H1 (cell line): ENCODE data around the gene FAM131A. TPM values are rescaled to one million over a fixed set of nuclear protein-coding genes. Genes with fewer than 3 reads are reported as not detected.

Experiments
- CTCF ChIA-PET: fragments of 300-600 bp; sonication (Branson Sonifier 250); formaldehyde crosslinking; loops from one replicate; lab custom pipeline; 2021; ENCODE audit not compliant: partially characterized antibody; lab: Charles Lee
- POLR2A ChIA-PET: fragments of 300-600 bp; sonication (Branson Sonifier 250); formaldehyde crosslinking; loops from one replicate; lab custom pipeline; 2021; ENCODE audit warnings: inconsistent platforms; ENCODE audit not compliant: partially characterized antibody; lab: Charles Lee
- DNase-seq, 2 experiments: peaks; one replicate each; pipeline versions ENCODE4 v3.0.0 to v3.0.0-alpha.2; 2010 to 2022; ENCODE audit warnings: low spot score in 2 of 2, low read depth in 1 of 2, mixed read lengths in 1 of 2
- FAIRE-seq: peaks from 2 replicates; lab custom pipeline; 2011; peaks lifted over from hg19 to GRCh38; lab: Jason Lieb, UNC
- H2AFZ ChIP-seq: 2 replicates; pipeline ENCODE4 v1.8.1; 2012; ENCODE audit warnings: low read length, inconsistent platforms
- H2AK5ac ChIP-seq: 2 replicates; pipeline ENCODE4 v1.6.1; 2013; ENCODE audit warnings: low read depth, low read length
- H2BK120ac ChIP-seq: replicated peaks from 2 replicates; pipeline ENCODE3; 2013; ENCODE audit warnings: low read depth, low read length, inconsistent platforms
- H2BK12ac ChIP-seq: 2 replicates; pipeline ENCODE4 v1.6.1; 2013; ENCODE audit warnings: low read depth, low read length
- H2BK15ac ChIP-seq: 2 replicates; pipeline ENCODE4 v1.6.1; 2013; ENCODE audit warnings: low read length
- H2BK20ac ChIP-seq: 2 replicates; pipeline ENCODE4 v1.6.1; 2013; ENCODE audit warnings: low read length
- H2BK5ac ChIP-seq: 2 replicates; pipeline ENCODE4 v1.6.1; 2013; ENCODE audit warnings: low read depth, low read length
- H3K14ac ChIP-seq: 2 replicates; pipeline ENCODE4 v1.6.1; 2013; ENCODE audit warnings: inconsistent platforms; ENCODE audit not compliant: insufficient read length
- H3K18ac ChIP-seq: 2 replicates; pipeline ENCODE4 v1.6.1; 2013; ENCODE audit warnings: low read length; ENCODE audit errors: extremely low read depth
- H3K23ac ChIP-seq: 2 replicates; pipeline ENCODE4 v1.6.1; 2013; ENCODE audit warnings: inconsistent platforms; ENCODE audit not compliant: insufficient read length
- H3K23me2 ChIP-seq: 2 replicates; pipeline ENCODE4 v1.6.1; 2013; ENCODE audit warnings: low read depth, low read length
- H3K27ac ChIP-seq: 2 replicates; pipeline ENCODE4 v1.6.1; 2011; ENCODE audit warnings: low read depth, low read length, inconsistent platforms
- H3K27me3 ChIP-seq, 4 experiments: replicated peaks in 1 of 4; 1 replicate in 1 of 4; 2 replicates in 3 of 4; pipeline versions ENCODE4 v1.6.1 to v1.8.1; 2011 to 2013; ENCODE audit warnings: low read length in 3 of 4, mild to moderate bottlenecking in 3 of 4, inconsistent platforms in 2 of 4, mixed read lengths in 2 of 4, moderate library complexity in 1 of 4; ENCODE audit not compliant: control insufficient read depth in 3 of 4, insufficient read depth in 3 of 4; ENCODE audit errors: extremely low read depth in 1 of 4
- H3K36me3 ChIP-seq, 4 experiments: 2 replicates each; pipeline versions ENCODE4 v1.6.1 to v1.8.1; 2011 to 2013; ENCODE audit warnings: mild to moderate bottlenecking in 4 of 4, low read length in 3 of 4, moderate library complexity in 2 of 4, control low read depth in 1 of 4, inconsistent platforms in 1 of 4; ENCODE audit not compliant: insufficient read depth in 4 of 4, control insufficient read depth in 2 of 4
- H3K4ac ChIP-seq: replicated peaks from 2 replicates; pipeline ENCODE3; 2013; ENCODE audit warnings: low read length, low read depth, mixed read lengths, inconsistent platforms; ENCODE audit not compliant: insufficient read length
- H3K4me1 ChIP-seq, 4 experiments: replicated peaks in 1 of 4; 1 replicate in 1 of 4; 2 replicates in 3 of 4; pipeline versions ENCODE4 v1.6.1 to v1.8.1; 2011 to 2013; ENCODE audit warnings: low read length in 3 of 4, inconsistent platforms in 2 of 4, mixed read lengths in 1 of 4; ENCODE audit not compliant: insufficient read depth in 4 of 4, control insufficient read depth in 3 of 4
- H3K4me2 ChIP-seq, 2 experiments: 2 replicates each; pipeline versions ENCODE4 v1.6.1 to v1.8.1; 2011 to 2013; ENCODE audit warnings: low read depth in 2 of 2, low read length in 2 of 2, control low read depth in 1 of 2, inconsistent platforms in 1 of 2, mild to moderate bottlenecking in 1 of 2; ENCODE audit not compliant: insufficient read depth in 1 of 2
- H3K4me3 ChIP-seq, 4 experiments: fragments of 200-600, 300-600 bp in 1 of 4; sonication (generic), shearing (Covaris generic), sonication (Bioruptor Twin) in 1 of 4; 2 replicates each; pipeline versions ENCODE4 v1.5.1 to v1.8.1; 2011 to 2016; ENCODE audit warnings: low read length in 4 of 4, low read depth in 3 of 4, control low read depth in 2 of 4, inconsistent platforms in 2 of 4, mild to moderate bottlenecking in 2 of 4, mixed read lengths in 1 of 4, moderate library complexity in 1 of 4; ENCODE audit not compliant: insufficient read depth in 2 of 4; ENCODE audit errors: extremely low read depth in 1 of 4
- H3K56ac ChIP-seq: replicated peaks from 2 replicates; pipeline ENCODE3; 2013; ENCODE audit warnings: low read depth, mild to moderate bottlenecking, mixed read lengths, low read length, inconsistent platforms; ENCODE audit not compliant: insufficient read length
- H3K79me1 ChIP-seq: 2 replicates; pipeline ENCODE4 v1.6.1; 2013; ENCODE audit warnings: low read depth, low read length, control low read depth
- H3K79me2 ChIP-seq, 2 experiments: 2 replicates each; pipeline versions ENCODE4 v1.6.1 to v1.8.1; 2012 to 2013; ENCODE audit warnings: low read length in 2 of 2, mild to moderate bottlenecking in 2 of 2, inconsistent platforms in 1 of 2; ENCODE audit not compliant: insufficient read depth in 2 of 2, control insufficient read depth in 1 of 2
- H3K9ac ChIP-seq, 4 experiments: replicated peaks in 1 of 4; 1 replicate in 1 of 4; 2 replicates in 3 of 4; pipeline versions ENCODE4 v1.6.1 to v1.8.1; 2011 to 2013; ENCODE audit warnings: low read depth in 3 of 4, low read length in 3 of 4, control low read depth in 2 of 4, mild to moderate bottlenecking in 2 of 4, moderate library complexity in 2 of 4, inconsistent platforms in 1 of 4; ENCODE audit errors: extremely low read depth in 1 of 4
- H3K9me3 ChIP-seq, 2 experiments: 2 replicates each; pipeline versions ENCODE4 v1.6.1 to v1.8.1; 2012 to 2013; ENCODE audit warnings: mild to moderate bottlenecking in 2 of 2, moderate library complexity in 2 of 2, control low read depth in 1 of 2, inconsistent platforms in 1 of 2, low read depth in 1 of 2, low read length in 1 of 2, mixed read lengths in 1 of 2; ENCODE audit not compliant: insufficient read depth in 2 of 2
- H4K20me1 ChIP-seq, 2 experiments: replicated peaks in 1 of 2; 2 replicates each; pipeline versions ENCODE3 to v1.8.1; 2011 to 2013; ENCODE audit warnings: inconsistent platforms in 2 of 2, low read length in 2 of 2, mild to moderate bottlenecking in 1 of 2; ENCODE audit not compliant: insufficient read depth in 2 of 2, control insufficient read depth in 1 of 2
- H4K5ac ChIP-seq: 2 replicates; pipeline ENCODE4 v1.6.1; 2013; ENCODE audit warnings: low read length, low read depth, mixed read lengths, inconsistent platforms; ENCODE audit not compliant: insufficient read length
- H4K8ac ChIP-seq: 2 replicates; pipeline ENCODE4 v1.8.0; 2013; ENCODE audit warnings: mild to moderate bottlenecking, moderate library complexity, low read length, inconsistent platforms; ENCODE audit not compliant: insufficient read depth; ENCODE audit errors: extremely low read depth
- H4K91ac ChIP-seq: replicated peaks from 2 replicates; pipeline ENCODE3; 2013; ENCODE audit warnings: low read length, mixed read lengths, inconsistent platforms; ENCODE audit not compliant: insufficient read length
- ASH2L ChIP-seq: fragments of 200-600, 300-600 bp; sonication (generic); IDR thresholded peaks from one replicate; pipeline ENCODE4 v1.7.1; 2017; ENCODE audit warnings: low read length
- CBX8 ChIP-seq: fragments of 300-800, 300-1000 bp; sonication (generic); IDR thresholded peaks from 2 replicates; pipeline ENCODE4 v1.7.1; 2016; ENCODE audit warnings: low read depth, low read length, borderline replicate concordance
- CREB1 ChIP-seq: IDR thresholded peaks from 2 replicates; pipeline ENCODE4 v1.6.1; 2012; ENCODE audit warnings: inconsistent platforms
- CTCF ChIP-seq, 3 experiments: IDR thresholded peaks; 1 replicate in 2 of 3; 2 replicates in 1 of 3; pipeline versions ENCODE4 v1.5.1 to v1.6.1; 2011; ENCODE audit warnings: low read length in 3 of 3, mild to moderate bottlenecking in 3 of 3, inconsistent platforms in 2 of 3, low read depth in 1 of 3, moderate library complexity in 1 of 3; ENCODE audit not compliant: insufficient read depth in 1 of 3; ENCODE audit errors: control extremely low read depth in 1 of 3
- GABPA ChIP-seq: IDR thresholded peaks from 2 replicates; pipeline ENCODE4 v1.6.1; 2011; ENCODE audit warnings: mild to moderate bottlenecking, low read length, moderate library complexity, borderline replicate concordance; ENCODE audit not compliant: insufficient read depth
- JUN ChIP-seq: IDR thresholded peaks from 2 replicates; pipeline ENCODE4 v1.6.1; 2011; ENCODE audit warnings: low read depth, mild to moderate bottlenecking, improper control_type of control experiment, low read length
- MAX ChIP-seq: IDR thresholded peaks from 2 replicates; pipeline ENCODE4 v1.6.1; 2012; ENCODE audit warnings: inconsistent platforms
- NRF1 ChIP-seq: IDR thresholded peaks from 2 replicates; pipeline ENCODE4 v1.6.1; 2011; ENCODE audit warnings: mild to moderate bottlenecking, low read depth, low read length, improper control_type of control experiment
- POU5F1 ChIP-seq: IDR thresholded peaks from 2 replicates; pipeline ENCODE4 v1.6.1; 2011; ENCODE audit warnings: low read depth, mild to moderate bottlenecking, low read length, moderate library complexity
- RBBP5 ChIP-seq: IDR thresholded peaks from 2 replicates; pipeline ENCODE4 v1.7.1; 2012; ENCODE audit warnings: low read depth, mild to moderate bottlenecking, inconsistent platforms, low read length, moderate library complexity, borderline replicate concordance
- RNF2 ChIP-seq: fragments of 200-900, 300-1000 bp; sonication (generic); IDR thresholded peaks from 2 replicates; pipeline ENCODE4 v1.7.1; 2016; ENCODE audit warnings: borderline replicate concordance, low read depth, mild to moderate bottlenecking, antibody characterized with exemption, low read length; ENCODE audit not compliant: poor library complexity, severe bottlenecking; ENCODE audit errors: missing control alignments
- WGBS, 2 experiments: shearing (Covaris generic) in 1 of 2; methylation state at CpG; one replicate each; pipeline versions ENCODE4 v1.1.6 to v1.1.7; 2013 to 2015; ENCODE audit warnings: low lambda C conversion rate in 2 of 2, mixed read lengths in 2 of 2, inconsistent platforms in 1 of 2, low coverage in 1 of 2, missing lambda C conversion rate in 1 of 2; ENCODE audit not compliant: insufficient replicate concordance in 2 of 2, insufficient coverage in 1 of 2, insufficient read length in 1 of 2; ENCODE audit errors: extremely low coverage in 1 of 2, missing lambda C conversion rate in 1 of 2; 5-methylcytosine and 5-hydroxymethylcytosine counted together
- polyA plus RNA-seq, 7 experiments: library from polyadenylated mRNA; depleted of rRNA in 3 of 7; stranded (reverse) in 5 of 7; unstranded in 2 of 7; fragments of >200 nt in 5 of 7; fragments of 200-250 nt in 2 of 7; gene quantifications; 1 replicate in 5 of 7; 2 replicates in 1 of 7; 4 replicates in 1 of 7; pipeline versions ENCODE4 v1.2.1 to v1.2.3, GENCODE V29; 2011 to 2013; ENCODE audit warnings: missing spikeins in 2 of 7, mixed read lengths in 2 of 7
- total RNA-seq: library from RNA; stranded (reverse); fragmentation: NEBNext Ultra II Directional; extraction: Animal tissue kit (Norgen Biotek cat#: 25700); gene quantifications from 2 replicates; pipeline ENCODE4 v1.2.1, GENCODE V29; 2021

Gene FAM131A
- total and polyA plus RNA-seq, 2 of the 8 experiments (the other 6 are each of a cell fraction or from before 2014, with no cell fraction given) = 16.0 to 21.9 TPM

- Histone ChIP-seq H4K20me1 (peaks cover 0 to 6% of the 10 kb centered on the region in 2 experiments), H4K5ac (no peak overlapping the region), H4K91ac (no peak overlapping the region), H3K14ac (no peak overlapping the region), H2AK5ac (no peak overlapping the region), H2BK15ac (no peak overlapping the region), H3K4me2 (no peak overlapping the region), H3K4me1 (peaks cover 0 to 7% (median 2%) of the 10 kb centered on the region in 4 experiments; a peak in 4 of 7 replicates), H2BK12ac (no peak overlapping the region), H3K9ac (no peak overlapping the region), H3K36me3 (peaks cover 0 to 7% (median 5%) of the 10 kb centered on the region in 4 experiments; a peak in 5 of 8 replicates), H3K56ac (no peak overlapping the region), H2BK20ac (no peak overlapping the region), H3K27ac (no peak overlapping the region), H3K4me3 (no peak overlapping the region), H2AFZ (no peak overlapping the region), H2BK120ac (no peak overlapping the region), H3K23me2 (peaks cover 10% of the 10 kb centered on the region), H3K4ac (no peak overlapping the region), H3K79me1 (peaks cover 8% of the 10 kb centered on the region; the same call in 1 of the 2 replicates), H3K18ac (no peak overlapping the region), H3K9me3 (no peaks in the 10 kb centered on the region), H2BK5ac (no peak overlapping the region), H3K79me2 (peaks cover 8 to 16% of the 10 kb centered on the region in 2 experiments), H3K23ac (no peak overlapping the region), H3K27me3 (no peaks in the 10 kb centered on the region), H4K8ac (no peak overlapping the region)
- CTCF ChIA-PET = interaction anchor here (1.2 to 8.3 kb wide), 2 partner anchors 49 to 69 kb away, joined by 4 to 52 read pairs; partner anchors contain the start of gene VWA5B2
- 70% methylated on average over 3 of the region's 3 CpGs; no CpG with 5 or more reads in 1 of the 2 experiments for WGBS, 2 experiments
- FAIRE-seq (no peak), DNase-seq (no peak)
- POLR2A ChIA-PET = interaction anchor here (1.5 kb wide), 1 partner anchor 67 kb away, joined by 3 read pairs; no protein-coding TSS in a partner anchor
- no peak for TF ChIP-seq MAX
- no peak for TF ChIP-seq CTCF (IDR thresholded peaks at IDR 0.05; ENCODE audit: control extremely low read depth in 1 of 3, insufficient read depth in 1 of 3, low read depth in 1 of 3, low read length in 3 of 3)
- no peak for TF ChIP-seq CREB1
- TF ChIP-seq GABPA = no peak
- no peak for TF ChIP-seq POU5F1
- no peak for TF ChIP-seq RBBP5
- no peak for TF ChIP-seq NRF1
- no peak for TF ChIP-seq JUN
- no peak for TF ChIP-seq ASH2L
- no peak for TF ChIP-seq RNF2
- TF ChIP-seq CBX8 = no peak
These were observed 41.6 kb upstream of the FAM131A start for GRCh38 chr3:184295771-184296170.
